Activated CD4-positive, alpha-beta T cell treated with anti-CD3 and anti-CD28 coated beads, Interleukin-2, amount 10 ng/mL, durations not matched to agents 24 days and 14 days (primary cell): ENCODE results near the gene RGS8. TPM values are rescaled to one million over a fixed set of nuclear protein-coding genes. Genes with fewer than 3 reads are reported as not detected.

Source experiments
- DNase-seq: peaks from one replicate; pipeline ENCODE4 v3.0.0; 2022
- H3K27ac Mint-ChIP-seq: one replicate; pipeline ENCODE4 v1.8.0; 2022; ENCODE audit warnings: mild to moderate bottlenecking, mixed read lengths
- H3K27me3 Mint-ChIP-seq: one replicate; pipeline ENCODE4 v1.8.0; 2022; ENCODE audit warnings: mixed read lengths
- H3K36me3 Mint-ChIP-seq: one replicate; pipeline ENCODE4 v1.8.0; 2022; ENCODE audit warnings: low read depth, mild to moderate bottlenecking, mixed read lengths
- H3K4me1 Mint-ChIP-seq: one replicate; pipeline ENCODE4 v1.8.0; 2021; ENCODE audit warnings: mixed read lengths
- H3K4me3 Mint-ChIP-seq: one replicate; pipeline ENCODE4 v1.8.0; 2022; ENCODE audit warnings: mild to moderate bottlenecking, moderate library complexity, mixed read lengths
- H3K9me3 Mint-ChIP-seq: one replicate; pipeline ENCODE4 v1.8.0; 2021; ENCODE audit warnings: mixed read lengths
- intact Hi-C: fragments of 100-400 bp; cut with micrococcal nuclease; formaldehyde crosslinking; loops from one replicate; pipeline ENCODE4 v1.15.1; 2023
- total RNA-seq: library from RNA; stranded (reverse); gene quantifications from 2 replicates; pipeline ENCODE4 v1.2.3, GENCODE V29; 2022

Gene RGS8
- total RNA-seq, 1 donor from 2014 or later, result not detected

DNA sequence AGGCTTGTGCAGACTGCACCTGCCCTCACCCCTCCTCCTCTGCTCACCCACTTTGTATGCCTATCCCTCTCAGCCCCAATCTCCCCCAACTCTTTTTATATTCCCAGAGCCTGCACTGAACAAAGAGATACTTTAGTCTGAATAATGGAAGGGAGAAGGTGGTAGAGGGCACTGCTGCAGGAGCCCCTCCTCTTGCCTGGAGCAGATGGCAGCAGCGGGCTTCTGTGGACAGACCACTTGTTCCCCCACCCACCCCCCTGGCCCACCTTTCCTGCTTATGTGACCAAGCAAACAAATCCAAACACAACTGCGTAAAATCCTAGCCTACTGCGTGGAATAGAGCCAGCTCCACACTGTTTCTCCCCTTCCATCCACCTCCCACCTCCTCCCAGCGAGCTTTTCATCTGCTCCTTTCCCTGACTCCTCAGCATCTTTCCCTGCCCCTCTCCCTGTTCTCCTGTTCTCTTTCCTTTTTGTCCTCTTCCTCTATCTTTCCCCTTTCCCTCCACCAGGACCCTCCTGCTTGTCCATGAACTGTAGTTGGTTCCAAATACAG is 27.5 kb downstream of the RGS8 start:
- peaks cover 31% of the 10 kb centered on the region for H3K27me3 Mint-ChIP-seq

DNA sequence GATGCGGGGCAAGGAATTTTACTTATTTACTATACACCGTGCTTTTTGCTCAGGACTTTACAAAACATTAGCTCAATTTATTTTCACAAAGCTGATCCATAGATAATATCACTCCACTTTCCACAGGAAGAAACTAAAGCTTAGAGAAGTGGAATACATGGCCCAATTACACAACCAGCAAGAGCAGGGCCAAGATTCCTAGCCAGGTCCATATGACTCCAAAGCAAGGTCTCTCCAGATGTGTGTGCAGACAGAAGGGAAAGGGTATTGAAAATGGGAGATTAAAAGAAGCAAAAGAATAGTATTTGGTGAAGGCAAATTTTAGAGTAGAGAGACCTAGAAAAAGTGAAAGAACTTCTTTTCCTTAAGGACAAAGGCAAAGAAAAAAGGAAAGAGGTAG is 30.4 kb downstream of the RGS8 start:
- no peaks in the 10 kb centered on the region for H3K36me3 Mint-ChIP-seq
- intact Hi-C loops, result no loop called here
- H3K4me1 Mint-ChIP-seq, result peaks cover 6% of the 10 kb centered on the region
- no peaks in the 10 kb centered on the region for H3K9me3 Mint-ChIP-seq
- no peak overlapping the region for H3K27ac Mint-ChIP-seq
- H3K4me3 Mint-ChIP-seq, result no peak overlapping the region
- DNase-seq, result no peak
- H3K27me3 Mint-ChIP-seq, result peaks cover 12% of the 10 kb centered on the region

More for the DNA sequence above, 27.5 kb downstream of the RGS8 start:
- intact Hi-C loops, result no loop called here
- Mint-ChIP-seq H3K9me3 (no peaks in the 10 kb centered on the region), H3K36me3 (no peaks in the 10 kb centered on the region), H3K4me1 (no peaks in the 10 kb centered on the region), H3K27ac (no peak overlapping the region), H3K4me3 (no peak overlapping the region)
- DNase-seq, result no peak

DNA sequence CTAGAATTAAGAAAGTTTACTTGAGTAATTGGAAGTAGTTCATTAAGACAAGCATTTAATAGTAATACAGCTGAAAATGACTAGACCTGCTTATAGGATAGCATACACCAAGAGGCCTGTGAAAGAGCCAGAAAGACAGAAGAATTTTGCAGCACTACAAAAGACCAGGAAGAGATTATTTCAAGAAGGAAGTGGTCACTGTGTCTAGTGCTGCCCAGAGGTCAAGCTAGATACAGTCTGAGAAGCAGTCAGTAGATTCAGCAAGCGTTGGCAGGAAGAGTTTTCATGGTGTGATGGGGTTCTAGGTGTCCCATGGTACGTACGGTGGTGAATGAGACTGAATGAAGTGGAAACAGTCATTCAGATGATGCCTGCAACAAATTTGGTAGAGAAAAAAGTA is 31.5 kb downstream of the RGS8 start:
- no peak for DNase-seq
- intact Hi-C loops, result no loop called here
- no peaks in the 10 kb centered on the region for H3K36me3 Mint-ChIP-seq
- no peak overlapping the region for H3K4me3 Mint-ChIP-seq
- peaks cover 6% of the 10 kb centered on the region for H3K4me1 Mint-ChIP-seq
- H3K9me3 Mint-ChIP-seq, result peaks cover 3% of the 10 kb centered on the region
- H3K27ac Mint-ChIP-seq, result no peak overlapping the region
- peaks cover 10% of the 10 kb centered on the region for H3K27me3 Mint-ChIP-seq

DNA sequence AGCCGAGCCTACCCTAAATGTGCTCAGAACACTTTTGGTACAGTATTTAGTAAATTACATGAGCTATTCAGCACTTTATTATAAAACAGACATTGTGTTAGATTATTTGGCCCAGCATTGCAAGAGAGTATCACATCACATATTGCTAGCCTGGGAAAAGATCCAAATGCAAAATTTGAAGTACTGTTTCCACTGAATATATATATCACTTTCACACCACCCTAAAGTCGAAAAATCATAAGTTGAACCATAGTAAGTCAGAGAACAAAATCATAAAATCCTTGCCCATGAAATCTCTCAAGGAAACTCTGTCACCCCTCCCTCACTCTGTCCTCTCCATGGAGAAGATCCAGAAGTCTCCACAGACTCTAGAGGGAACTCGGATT is 33.1 kb downstream of the RGS8 start:
- Mint-ChIP-seq H3K4me1 (peaks cover 6% of the 10 kb centered on the region), H3K27me3 (no peaks in the 10 kb centered on the region), H3K36me3 (no peaks in the 10 kb centered on the region), H3K4me3 (no peak overlapping the region), H3K9me3 (peaks cover 3% of the 10 kb centered on the region), H3K27ac (no peak overlapping the region)
- DNase-seq, result no peak
- intact Hi-C loops, result no loop called here

DNA sequence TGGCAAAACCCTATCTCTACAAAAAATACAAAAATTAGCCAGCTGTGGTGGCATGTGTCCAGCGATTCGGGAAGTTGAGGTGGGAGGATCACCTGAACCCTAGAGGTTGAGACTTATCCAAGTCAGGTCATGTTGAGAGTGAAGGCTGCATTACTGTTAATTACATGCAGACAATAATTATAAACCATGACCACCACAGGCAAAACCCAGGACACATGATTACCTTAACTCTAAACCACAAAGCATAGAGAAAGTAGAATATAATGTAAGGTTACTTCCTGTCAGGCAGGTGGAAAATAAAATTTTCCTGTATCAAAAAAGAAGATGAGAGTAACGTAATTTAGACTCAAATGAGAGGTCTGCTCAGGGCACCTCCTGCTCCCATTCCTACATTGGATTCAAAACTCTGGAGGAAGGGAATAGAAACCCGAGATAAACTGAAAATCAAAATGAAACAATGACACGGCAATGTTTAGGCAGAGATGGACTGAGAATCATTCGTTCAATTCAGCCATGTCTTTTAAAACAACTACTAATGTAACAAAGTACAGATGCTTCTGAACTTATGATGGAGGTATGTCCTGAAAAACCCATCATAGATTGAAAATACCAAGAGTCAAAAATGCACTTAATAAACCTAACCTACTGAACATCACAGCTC is 33.6 kb downstream of the RGS8 start:
- Mint-ChIP-seq H3K36me3 (no peaks in the 10 kb centered on the region), H3K27ac (no peak overlapping the region), H3K27me3 (no peaks in the 10 kb centered on the region), H3K4me1 (peaks cover 6% of the 10 kb centered on the region), H3K4me3 (no peak overlapping the region), H3K9me3 (peaks cover 3% of the 10 kb centered on the region)
- DNase-seq, result no peak
- intact Hi-C loops, result no loop called here

DNA sequence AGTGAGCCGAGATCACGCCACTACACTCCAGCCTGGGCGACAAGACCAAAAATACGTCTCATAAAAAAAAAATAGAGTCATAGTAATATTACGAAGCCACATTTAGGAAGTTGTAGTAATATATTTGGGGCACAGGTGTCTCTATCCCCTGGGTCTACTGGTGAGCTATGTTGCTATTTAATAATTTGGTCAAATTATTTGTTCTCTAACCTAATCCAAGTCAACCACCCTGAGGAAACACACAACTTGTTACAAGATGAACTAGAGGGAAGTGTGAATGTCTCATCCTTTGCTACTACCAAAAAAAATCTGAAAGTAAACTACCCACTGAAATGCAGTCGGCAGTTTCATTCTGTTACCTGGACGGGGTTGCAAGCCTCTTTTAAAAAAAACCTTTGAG is 35.3 kb downstream of the RGS8 start:
- Mint-ChIP-seq H3K27ac (no peak overlapping the region), H3K9me3 (peaks cover 9% of the 10 kb centered on the region), H3K36me3 (no peaks in the 10 kb centered on the region), H3K4me1 (peaks cover 6% of the 10 kb centered on the region), H3K27me3 (no peaks in the 10 kb centered on the region), H3K4me3 (no peak overlapping the region)
- intact Hi-C loops, result no loop called here
- DNase-seq, result no peak

DNA sequence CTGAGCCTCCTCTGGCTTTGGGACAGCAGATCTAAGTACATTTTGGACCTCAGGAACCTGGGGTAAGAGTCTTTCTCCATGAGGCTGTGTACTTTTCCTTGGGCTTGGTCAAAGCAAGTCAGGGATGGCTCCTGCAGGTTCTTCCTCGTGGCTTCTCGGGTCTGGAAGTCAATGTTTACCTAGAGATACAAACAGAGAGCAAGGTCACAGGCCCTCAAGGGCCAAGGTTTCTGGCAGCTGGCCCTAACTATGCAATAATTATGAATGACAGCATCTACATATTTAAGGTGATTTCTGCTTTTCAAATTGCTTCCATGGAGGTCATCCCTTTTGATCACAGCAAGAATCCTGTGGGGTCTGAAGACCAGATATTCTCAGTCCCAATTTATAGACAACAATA is 37.6 kb downstream of the RGS8 start:
- Mint-ChIP-seq H3K9me3 (peaks cover 14% of the 10 kb centered on the region), H3K4me1 (peaks cover 6% of the 10 kb centered on the region), H3K27ac (no peak overlapping the region), H3K4me3 (no peak overlapping the region), H3K27me3 (no peaks in the 10 kb centered on the region), H3K36me3 (no peaks in the 10 kb centered on the region)
- no peak for DNase-seq
- intact Hi-C loops, result no loop called here

DNA sequence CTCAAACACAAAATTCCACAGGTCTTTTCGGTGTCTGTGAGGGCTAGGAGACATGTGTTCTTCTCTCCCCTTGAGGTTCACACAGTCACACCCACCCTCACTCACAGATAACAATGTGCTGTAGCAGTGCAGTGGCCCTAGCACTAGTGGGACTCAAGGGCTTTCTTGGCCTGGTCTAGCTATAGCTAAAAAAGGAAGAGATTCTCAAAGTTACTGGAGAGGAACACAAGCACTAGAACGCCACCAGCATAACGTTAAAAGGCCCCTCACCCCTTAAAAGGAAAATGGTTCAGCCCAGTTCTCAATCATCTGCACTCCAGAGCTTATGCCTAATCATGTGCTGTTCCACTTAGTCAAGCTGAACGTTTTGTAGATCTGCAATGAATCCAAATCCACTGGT is 39.5 kb downstream of the RGS8 start:
- H3K27ac Mint-ChIP-seq, result no peak overlapping the region
- intact Hi-C loops, result no loop called here
- no peak for DNase-seq
- H3K9me3 Mint-ChIP-seq, result peaks cover 14% of the 10 kb centered on the region
- no peaks in the 10 kb centered on the region for H3K4me1 Mint-ChIP-seq
- no peaks in the 10 kb centered on the region for H3K36me3 Mint-ChIP-seq
- no peak overlapping the region for H3K4me3 Mint-ChIP-seq
- no peaks in the 10 kb centered on the region for H3K27me3 Mint-ChIP-seq

DNA sequence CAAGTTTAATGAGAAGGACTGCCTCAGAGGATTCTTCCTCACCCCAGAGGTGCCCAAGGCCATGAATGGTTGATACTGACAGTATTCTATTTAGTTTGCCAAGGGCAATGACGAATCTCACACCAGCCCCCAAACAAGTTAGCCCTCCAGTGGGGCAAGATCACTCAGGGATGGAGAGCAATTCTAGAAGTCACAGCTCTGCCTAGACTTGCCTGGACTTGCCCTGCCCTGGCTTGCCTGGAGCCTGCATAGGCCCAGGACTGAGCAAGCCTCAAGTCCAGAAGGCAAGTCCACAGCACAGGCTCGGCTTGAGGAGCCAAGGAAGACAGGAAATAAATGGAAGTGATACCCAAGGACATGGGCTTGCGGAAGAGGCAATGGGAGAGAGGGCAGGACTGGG is 40.7 kb downstream of the RGS8 start:
- H3K9me3 Mint-ChIP-seq, result peaks cover 14% of the 10 kb centered on the region
- H3K4me3 Mint-ChIP-seq, result no peak overlapping the region
- no peaks in the 10 kb centered on the region for H3K4me1 Mint-ChIP-seq
- intact Hi-C loops, result no loop called here
- no peak for DNase-seq
- no peaks in the 10 kb centered on the region for H3K27me3 Mint-ChIP-seq
- no peak overlapping the region for H3K27ac Mint-ChIP-seq
- no peaks in the 10 kb centered on the region for H3K36me3 Mint-ChIP-seq

DNA sequence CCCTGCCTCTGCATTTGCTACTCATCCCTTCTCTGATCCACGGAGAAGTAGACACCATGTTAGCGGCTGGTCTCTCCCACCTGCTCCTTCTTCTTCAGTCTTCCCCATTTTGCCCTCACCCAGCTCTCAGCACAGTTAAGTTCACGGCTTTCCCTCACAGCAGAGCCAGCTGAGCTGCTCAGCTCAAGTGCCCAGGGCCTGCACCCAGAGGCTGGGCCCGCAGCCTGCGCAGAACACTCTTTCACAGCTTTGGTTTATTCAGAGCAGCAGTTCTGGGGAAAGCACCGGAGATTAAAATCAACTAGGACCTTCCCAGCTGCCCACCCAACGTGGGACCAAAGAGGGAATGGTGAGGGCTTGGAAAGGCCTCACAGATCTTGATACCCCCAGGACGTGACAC is 41.9 kb downstream of the RGS8 start:
- no peaks in the 10 kb centered on the region for H3K36me3 Mint-ChIP-seq
- intact Hi-C loops, result no loop called here
- H3K27ac Mint-ChIP-seq, result no peak overlapping the region

DNA sequence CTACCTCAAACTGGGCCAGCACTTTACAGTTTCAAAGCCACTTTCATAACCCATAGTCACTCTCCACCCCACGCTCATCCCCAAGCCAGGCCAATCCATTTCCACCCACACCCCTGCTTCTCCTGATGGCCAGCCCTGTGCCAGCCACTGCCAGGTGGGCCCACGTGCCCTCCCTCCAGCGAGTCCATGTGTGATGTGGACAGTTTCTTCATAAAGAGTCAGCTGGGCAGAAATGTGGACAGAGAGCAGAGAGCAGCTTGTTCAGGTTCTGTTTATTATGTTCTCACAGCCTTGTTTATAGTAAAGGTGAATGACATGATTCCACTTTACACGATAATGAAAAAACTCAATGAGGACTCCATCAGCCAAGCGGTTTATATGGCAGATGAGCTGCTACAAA is 42.8 kb downstream of the RGS8 start:
- H3K9me3 Mint-ChIP-seq, result peaks cover 11% of the 10 kb centered on the region
- H3K4me3 Mint-ChIP-seq, result no peak overlapping the region
- intact Hi-C loops, result no loop called here
- no peak for DNase-seq
- H3K27me3 Mint-ChIP-seq, result peaks cover 9% of the 10 kb centered on the region
- no peaks in the 10 kb centered on the region for H3K36me3 Mint-ChIP-seq
- H3K27ac Mint-ChIP-seq, result no peak overlapping the region
- H3K4me1 Mint-ChIP-seq, result no peaks in the 10 kb centered on the region

More for the DNA sequence above, 41.9 kb downstream of the RGS8 start:
- Mint-ChIP-seq H3K27me3 (peaks cover 7% of the 10 kb centered on the region), H3K4me1 (no peaks in the 10 kb centered on the region), H3K9me3 (peaks cover 11% of the 10 kb centered on the region), H3K4me3 (no peak overlapping the region)
- no peak for DNase-seq

DNA sequence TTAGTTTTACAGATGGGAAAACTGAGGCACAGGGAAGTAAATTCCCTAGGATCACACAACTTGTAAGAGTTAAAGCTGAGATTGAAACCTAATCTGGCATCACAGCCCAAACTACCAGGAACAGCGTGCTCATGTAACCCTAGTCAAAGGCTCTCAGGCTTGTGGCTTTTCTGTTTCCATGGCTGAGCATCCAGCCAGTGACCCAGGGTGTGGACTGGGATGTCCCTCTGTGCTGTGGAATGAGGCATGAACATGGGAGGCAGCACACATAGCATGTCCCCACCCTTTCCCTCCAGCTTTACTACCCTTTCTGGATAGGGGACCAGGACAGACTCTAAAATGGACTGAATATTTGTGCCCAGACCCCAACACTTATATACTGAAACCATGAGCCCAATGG is 45.1 kb downstream of the RGS8 start:
- intact Hi-C loops, result no loop called here
- H3K4me3 Mint-ChIP-seq, result no peak overlapping the region
- H3K36me3 Mint-ChIP-seq, result no peaks in the 10 kb centered on the region
- peaks cover 17% of the 10 kb centered on the region for H3K27me3 Mint-ChIP-seq
- no peaks in the 10 kb centered on the region for H3K4me1 Mint-ChIP-seq
- H3K27ac Mint-ChIP-seq, result no peak overlapping the region
- DNase-seq, result no peak
- peaks cover 5% of the 10 kb centered on the region for H3K9me3 Mint-ChIP-seq

DNA sequence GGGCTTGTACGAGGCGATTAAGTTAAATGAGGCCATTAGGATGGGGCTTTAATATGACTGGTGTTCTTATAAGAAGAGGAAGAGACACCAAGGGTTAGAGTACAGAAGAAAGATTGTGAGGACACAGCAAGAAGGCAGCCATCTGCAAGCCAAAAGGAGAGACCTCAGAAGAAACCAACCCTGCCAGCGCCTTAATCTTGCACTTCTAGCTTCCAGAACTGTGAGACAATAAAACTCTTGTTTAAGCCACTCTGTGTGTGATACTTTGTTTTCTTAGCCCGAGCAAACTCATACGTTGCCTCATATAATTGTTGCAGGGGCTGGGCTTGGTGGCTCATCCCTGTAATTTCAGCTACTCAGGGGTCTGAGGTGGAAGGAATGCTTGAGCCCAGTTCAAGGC is 46.6 kb downstream of the RGS8 start:
- no peak overlapping the region for H3K4me3 Mint-ChIP-seq
- H3K4me1 Mint-ChIP-seq, result peaks cover 8% of the 10 kb centered on the region
- H3K9me3 Mint-ChIP-seq, result no peaks in the 10 kb centered on the region
- intact Hi-C loops, result no loop called here
- H3K27me3 Mint-ChIP-seq, result peaks cover 23% of the 10 kb centered on the region
- DNase-seq, result no peak
- no peaks in the 10 kb centered on the region for H3K36me3 Mint-ChIP-seq
- no peak overlapping the region for H3K27ac Mint-ChIP-seq

DNA sequence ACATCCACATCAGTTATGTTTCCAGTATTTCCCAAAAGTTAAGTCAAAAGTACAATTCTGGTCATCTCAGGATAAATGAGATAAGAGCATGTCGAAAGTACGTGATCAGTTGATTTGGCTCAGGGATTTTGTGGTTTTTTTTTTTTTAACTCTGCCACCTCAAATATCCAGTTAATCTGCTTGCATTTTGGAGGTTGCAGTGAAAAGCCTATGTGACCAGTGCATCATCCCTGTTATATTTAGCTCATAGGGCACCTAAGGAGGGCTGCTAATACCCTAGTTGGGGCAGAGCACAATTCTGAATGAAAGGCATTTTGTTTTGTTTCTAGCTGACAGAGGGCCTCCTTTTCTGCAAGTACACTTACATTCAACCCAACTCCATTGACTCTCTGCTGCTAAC is 48.5 kb downstream of the RGS8 start:
- intact Hi-C loops, result no loop called here
- H3K27ac Mint-ChIP-seq, result no peak overlapping the region

More for the DNA sequence above, 48.5 kb downstream of the RGS8 start:
- no peaks in the 10 kb centered on the region for H3K36me3 Mint-ChIP-seq
- H3K4me1 Mint-ChIP-seq, result peaks cover 19% of the 10 kb centered on the region
- peaks cover 31% of the 10 kb centered on the region for H3K27me3 Mint-ChIP-seq
- no peaks in the 10 kb centered on the region for H3K9me3 Mint-ChIP-seq
- H3K4me3 Mint-ChIP-seq, result no peak overlapping the region
- no peak for DNase-seq
